ENCODE results near the gene FLRT2. TPM values are rescaled to one million over a fixed set of nuclear protein-coding genes. Genes with fewer than 3 reads are reported as not detected.

Gene FLRT2
- total RNA-seq, 1 donor: under 0.01 TPM

DNA sequence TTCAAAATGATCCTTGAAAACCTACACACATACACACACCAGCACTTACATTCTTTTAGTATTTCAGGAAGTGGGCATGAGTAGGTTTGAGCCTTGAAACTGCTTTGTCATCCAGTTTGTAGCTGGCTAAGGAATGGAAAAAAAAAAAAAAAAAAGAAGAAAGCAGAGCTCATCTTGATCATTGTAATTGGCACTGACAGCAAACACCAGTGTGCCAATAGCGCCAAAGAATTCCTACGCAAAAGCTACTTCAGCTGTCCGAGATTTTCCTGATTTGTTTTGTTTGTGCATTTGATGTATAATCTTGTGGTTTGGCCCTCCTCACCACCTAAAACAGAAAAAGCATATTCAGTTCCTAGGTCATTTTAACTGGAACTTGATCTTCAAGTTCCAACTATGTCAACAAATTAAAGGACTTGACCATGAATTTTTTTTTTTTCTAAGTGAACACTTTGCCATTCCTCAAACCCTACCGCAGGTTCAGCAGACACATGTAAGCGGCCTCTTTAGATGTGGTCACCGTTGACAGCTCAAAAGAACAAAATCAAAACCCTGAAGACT is 57.3 kb downstream of the FLRT2 start:
- DNase-seq (ENCODE audit: low read depth in 2 of 3, low spot score in 2 of 3): peak in 2 of 3 donors; percentile 44 to 81

DNA sequence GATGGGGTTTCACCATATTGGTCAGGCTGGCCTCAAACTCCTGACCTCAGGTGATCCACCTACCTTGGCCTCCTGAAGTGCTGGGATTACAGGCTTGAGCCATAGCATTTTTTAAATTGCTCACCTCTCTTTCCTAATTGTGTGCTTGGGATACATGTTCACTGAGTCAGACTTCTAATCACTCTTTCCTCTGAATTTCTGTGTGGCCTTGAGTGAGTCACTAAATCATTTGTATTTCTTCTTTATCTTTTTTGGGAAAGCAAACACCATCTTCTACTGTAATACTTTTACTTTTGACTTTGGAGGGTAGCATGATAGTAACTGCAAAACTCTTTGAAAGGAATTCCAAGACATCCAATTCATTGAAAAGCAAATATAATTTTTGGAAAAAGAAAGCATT is 60.8 kb downstream of the FLRT2 start:
- no peak for DNase-seq (ENCODE audit: low read depth in 2 of 3, low spot score in 2 of 3)

DNA sequence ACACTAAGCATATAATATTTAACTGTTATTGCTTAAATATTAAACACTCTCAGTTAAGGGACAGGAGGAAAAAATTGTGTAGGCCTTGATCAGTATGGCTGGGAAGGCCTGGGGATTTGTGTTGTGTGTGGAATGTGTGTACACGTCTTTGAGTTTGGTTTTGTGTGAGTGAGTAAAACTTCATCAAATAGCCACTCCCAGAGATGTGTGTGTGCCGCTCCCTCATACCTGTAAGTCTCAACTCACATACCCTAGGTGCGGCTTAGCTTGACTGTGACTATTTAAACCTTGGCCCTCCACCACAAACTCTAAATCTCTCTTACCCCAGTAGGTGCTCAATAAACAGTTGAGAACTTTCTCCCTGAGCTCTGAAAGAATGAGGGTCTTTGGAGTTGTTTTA is 64.3 kb downstream of the FLRT2 start:
- no peak for DNase-seq (ENCODE audit: low read depth in 2 of 3, low spot score in 2 of 3)

- DNase-seq (ENCODE audit: low read depth in 2 of 3, low spot score in 2 of 3): no peak
Measured at GRCh38 chr14:85595981-85596380, 66.0 kb downstream of the FLRT2 start.

- DNase-seq (ENCODE audit: low read depth in 2 of 3, low spot score in 2 of 3): no peak
Measured at GRCh38 chr14:85596562-85596961, 66.6 kb downstream of the FLRT2 start.

DNA sequence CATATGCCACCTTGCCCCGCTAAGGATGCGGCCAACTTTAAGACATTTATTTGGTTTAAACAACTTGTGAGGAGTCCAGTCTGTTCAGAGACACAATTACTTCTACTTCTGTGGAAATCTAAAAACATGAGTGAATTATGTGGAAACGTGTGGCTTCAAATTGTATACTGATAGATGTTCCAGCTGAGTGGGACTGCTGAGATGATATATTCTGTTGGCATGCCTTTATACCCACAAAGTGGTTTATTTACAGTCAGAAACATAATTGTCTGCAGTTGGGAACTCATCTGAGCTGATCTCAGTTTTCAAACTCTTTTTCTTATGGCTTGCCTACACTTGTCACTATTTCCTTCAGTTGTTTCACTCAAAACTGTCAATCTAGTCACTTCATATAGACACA is 67.8 kb downstream of the FLRT2 start:
- no peak for DNase-seq (ENCODE audit: low read depth in 2 of 3, low spot score in 2 of 3)

GRCh38 chr14:85599939-85600338 is 70.0 kb downstream of the FLRT2 start:
- peak in 1 of 3 donors; percentile 69 for DNase-seq (ENCODE audit: low read depth in 2 of 3, low spot score in 2 of 3)

DNA sequence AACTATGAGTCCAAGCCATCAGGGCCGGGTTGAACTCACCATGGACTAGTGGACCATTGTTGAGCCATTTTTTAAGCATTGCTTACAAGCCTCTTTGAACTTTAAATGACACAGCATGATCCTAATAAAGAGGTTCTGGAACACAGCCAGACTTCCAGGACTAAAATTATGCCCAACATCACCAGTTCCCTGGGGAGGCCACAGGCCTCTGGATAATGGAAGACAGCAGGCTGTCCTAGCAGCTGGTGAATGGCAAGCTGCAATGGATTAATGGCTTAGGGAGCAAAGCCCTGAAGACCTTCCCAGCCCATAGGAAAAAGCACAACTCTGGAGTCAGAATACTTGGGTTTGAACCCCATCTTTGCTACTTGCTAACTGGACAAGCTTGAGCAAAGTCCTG is 71.3 kb downstream of the FLRT2 start:
- no peak for DNase-seq (ENCODE audit: low read depth in 2 of 3, low spot score in 2 of 3)

GRCh38 chr14:85601690-85602089 is 71.7 kb downstream of the FLRT2 start:
- no peak for DNase-seq (ENCODE audit: low read depth in 2 of 3, low spot score in 2 of 3)

- no peak for DNase-seq (ENCODE audit: low read depth in 2 of 3, low spot score in 2 of 3)
Measured at GRCh38 chr14:85602345-85602744, 72.4 kb downstream of the FLRT2 start.

DNA sequence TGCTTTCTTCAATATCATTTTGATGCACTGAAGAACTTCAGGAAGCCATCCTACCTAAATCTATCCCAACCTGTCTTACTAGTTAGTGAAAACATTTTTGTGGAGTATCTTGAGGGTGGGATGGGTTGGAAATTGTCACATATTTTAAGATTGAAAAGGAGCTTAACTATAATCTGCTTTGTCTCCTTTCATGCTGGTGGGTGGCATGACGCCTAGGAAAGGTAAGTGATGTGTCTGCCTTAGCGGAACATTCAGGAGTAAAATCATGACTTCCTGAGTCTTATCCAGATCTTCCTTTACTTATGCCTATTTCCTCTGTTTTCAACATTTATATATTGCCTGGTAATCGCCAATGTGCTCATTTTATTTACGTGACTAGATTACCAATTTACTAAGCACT is 74.1 kb downstream of the FLRT2 start:
- no peak for DNase-seq (ENCODE audit: low read depth in 2 of 3, low spot score in 2 of 3)

DNA sequence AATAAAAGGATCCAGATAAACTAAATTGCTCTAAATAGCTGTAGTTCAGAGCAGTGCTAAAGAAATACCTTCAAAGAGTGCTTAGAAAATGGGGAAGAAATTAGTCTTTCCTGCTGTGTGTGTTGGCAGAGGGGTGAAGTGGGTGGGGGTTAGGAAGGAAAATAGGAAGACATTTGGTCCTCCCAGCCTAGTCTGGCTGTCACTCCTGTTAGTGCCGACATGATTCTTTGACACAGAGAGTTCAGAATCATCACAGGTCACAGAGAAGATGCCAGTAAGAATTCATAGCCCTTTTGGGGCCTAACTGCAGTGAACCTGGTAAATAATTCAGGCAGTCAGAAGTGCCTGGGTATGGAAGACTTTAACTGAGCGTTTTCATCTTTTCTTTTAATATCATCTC is 74.8 kb downstream of the FLRT2 start:
- no peak for DNase-seq (ENCODE audit: low read depth in 2 of 3, low spot score in 2 of 3)

- DNase-seq (ENCODE audit: low read depth in 2 of 3, low spot score in 2 of 3): no peak
Measured at GRCh38 chr14:85607651-85608081, 77.7 kb downstream of the FLRT2 start.

- no peak for DNase-seq (ENCODE audit: low read depth in 2 of 3, low spot score in 2 of 3)
Measured at GRCh38 chr14:85613496-85613895, 83.6 kb downstream of the FLRT2 start.

GRCh38 chr14:85616386-85616885 is 86.5 kb downstream of the FLRT2 start:
- no peak for DNase-seq (ENCODE audit: low read depth in 2 of 3, low spot score in 2 of 3)

GRCh38 chr14:85616886-85617285 is 86.9 kb downstream of the FLRT2 start:
- no peak for DNase-seq (ENCODE audit: low read depth in 2 of 3, low spot score in 2 of 3)

DNA sequence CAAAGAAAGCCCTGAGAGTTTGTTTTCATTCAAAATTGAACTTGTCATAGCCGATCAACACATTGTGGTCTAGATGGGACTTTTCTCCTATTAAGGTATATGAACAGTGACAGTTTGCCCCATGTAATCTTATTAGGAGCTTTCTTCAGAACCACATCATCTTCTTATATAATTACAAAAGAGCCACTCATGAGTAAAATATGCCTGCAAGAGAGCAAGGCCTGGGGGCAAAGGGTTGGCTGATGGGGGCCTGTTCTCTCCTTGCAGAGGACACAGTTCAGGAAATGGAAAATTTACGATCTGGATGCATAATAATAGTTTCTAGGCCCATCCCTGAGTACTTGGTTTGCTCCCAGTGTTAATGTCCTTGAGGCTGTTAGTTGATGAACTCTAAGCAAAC is 87.8 kb downstream of the FLRT2 start:
- no peak for DNase-seq (ENCODE audit: low read depth in 2 of 3, low spot score in 2 of 3)

GRCh38 chr14:85618390-85618789 is 88.4 kb downstream of the FLRT2 start:
- DNase-seq (ENCODE audit: low read depth in 2 of 3, low spot score in 2 of 3): no peak

GRCh38 chr14:85618978-85619377 is 89.0 kb downstream of the FLRT2 start:
- DNase-seq (ENCODE audit: low read depth in 2 of 3, low spot score in 2 of 3): no peak

GRCh38 chr14:85619851-85620250 is 89.9 kb downstream of the FLRT2 start:
- peak in 1 of 3 donors; percentile 26 for DNase-seq (ENCODE audit: low read depth in 2 of 3, low spot score in 2 of 3)

GRCh38 chr14:85620947-85621346 is 91.0 kb downstream of the FLRT2 start:
- DNase-seq (ENCODE audit: low read depth in 2 of 3, low spot score in 2 of 3): no peak

DNA sequence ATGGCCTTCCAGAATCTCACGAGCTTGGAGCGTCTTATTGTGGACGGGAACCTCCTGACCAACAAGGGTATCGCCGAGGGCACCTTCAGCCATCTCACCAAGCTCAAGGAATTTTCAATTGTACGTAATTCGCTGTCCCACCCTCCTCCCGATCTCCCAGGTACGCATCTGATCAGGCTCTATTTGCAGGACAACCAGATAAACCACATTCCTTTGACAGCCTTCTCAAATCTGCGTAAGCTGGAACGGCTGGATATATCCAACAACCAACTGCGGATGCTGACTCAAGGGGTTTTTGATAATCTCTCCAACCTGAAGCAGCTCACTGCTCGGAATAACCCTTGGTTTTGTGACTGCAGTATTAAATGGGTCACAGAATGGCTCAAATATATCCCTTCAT is 92.2 kb downstream of the FLRT2 start:
- DNase-seq (ENCODE audit: low read depth in 2 of 3, low spot score in 2 of 3): no peak
